Cardiac fibroblast (primary cell): Measurements from ENCODE around the gene DIP2C.

ENCODE experiments used
- DNase-seq, 2 donors: peaks; one replicate each; pipeline versions ENCODE4 v3.0.0 to v3.0.0-alpha.2; 2010; ENCODE audit warnings: low read depth in 2 of 2
- H3K4me3 ChIP-seq, 2 donors: replicated peaks in 1 of 2; 1 replicate in 1 of 2; 2 replicates in 1 of 2; pipeline ENCODE4 v1.5.1; 2011; ENCODE audit warnings: low read depth in 2 of 2, low read length in 2 of 2, mild to moderate bottlenecking in 2 of 2, moderate library complexity in 1 of 2
- CTCF ChIP-seq: IDR thresholded peaks from one replicate; pipeline ENCODE4 v1.5.1; 2011; ENCODE audit warnings: low read depth, mild to moderate bottlenecking, low read length, inconsistent platforms

The DIP2C gene

GRCh38 chr10:625751-626711, 63.4 kb downstream of the DIP2C start:
- no peak for TF ChIP-seq CTCF
- H3K4me3 ChIP-seq, result no peak overlapping the region

GRCh38 chr10:625333-625696, 64.2 kb downstream of the DIP2C start:
- DNase-seq, result no peak
- no peak for TF ChIP-seq CTCF
- H3K4me3 ChIP-seq, result peak overlapping the region in 1 of 2 donors; percentile 29

More at GRCh38 chr10:625751-626711, 63.4 kb downstream of the DIP2C start:
- no peak for DNase-seq

GRCh38 chr10:624605-625332, 64.7 kb downstream of the DIP2C start:
- no peak for TF ChIP-seq CTCF
- peak; percentile 89 to 90 for DNase-seq
- H3K4me3 ChIP-seq, result peak overlapping the region in 1 of 2 donors; percentile 29

GRCh38 chr10:624312-624604, 65.2 kb downstream of the DIP2C start:
- no peak for TF ChIP-seq CTCF
- H3K4me3 ChIP-seq, result no peak overlapping the region

GRCh38 chr10:623477-624311, 65.8 kb downstream of the DIP2C start:
- no peak overlapping the region for H3K4me3 ChIP-seq
- no peak for TF ChIP-seq CTCF
- no peak for DNase-seq

More at GRCh38 chr10:624312-624604, 65.2 kb downstream of the DIP2C start:
- DNase-seq, result no peak

GRCh38 chr10:623014-623413, 66.5 kb downstream of the DIP2C start:
- TF ChIP-seq CTCF, result no peak
- no peak for DNase-seq
- no peak overlapping the region for H3K4me3 ChIP-seq
